SJSA1 (cell line): ENCODE results near the gene SH3BGRL2. TPM values are rescaled to one million over a fixed set of nuclear protein-coding genes. Genes with fewer than 3 reads are reported as not detected.

ENCODE experiments used
- DNase-seq, 2 experiments: peaks; one replicate each; pipeline ENCODE4 v3.0.0-alpha.2; 2015 to 2020; ENCODE audit warnings: low spot score in 2 of 2, low read depth in 1 of 2
- H3K27ac ChIP-seq: fragments of 250-450 bp; sonication (Bioruptor Pico); 2 replicates; pipeline ENCODE4 v1.5.1; 2020; ENCODE audit warnings: mild to moderate bottlenecking, moderate library complexity
- H3K27me3 ChIP-seq: fragments of 250-450 bp; sonication (Bioruptor Pico); replicated peaks from 2 replicates; pipeline ENCODE4 v1.5.1; 2020; ENCODE audit warnings: mild to moderate bottlenecking, moderate library complexity
- H3K36me3 ChIP-seq: fragments of 250-450 bp; sonication (Bioruptor Pico); 2 replicates; pipeline ENCODE4 v1.5.1; 2020; ENCODE audit warnings: mild to moderate bottlenecking
- H3K4me1 ChIP-seq: fragments of 250-450 bp; sonication (Bioruptor Pico); replicated peaks from 2 replicates; pipeline ENCODE4 v1.6.1; 2021; ENCODE audit warnings: mild to moderate bottlenecking
- H3K4me3 ChIP-seq: fragments of 250-450 bp; sonication (Bioruptor Pico); 2 replicates; pipeline ENCODE4 v1.5.1; 2020; ENCODE audit warnings: mild to moderate bottlenecking
- H3K9me3 ChIP-seq: fragments of 250-450 bp; sonication (Bioruptor Pico); replicated peaks from 2 replicates; pipeline ENCODE4 v1.5.1; 2020; ENCODE audit warnings: mild to moderate bottlenecking
- total RNA-seq: library from RNA; depleted of rRNA; stranded (reverse); fragments of >200 nt; shearing (Covaris generic); gene quantifications from 2 replicates; pipeline ENCODE4 v1.2.3, GENCODE V29; 2014

SH3BGRL2 gene
- total RNA-seq, 1 experiment from 2014 or later = 4.7 TPM

GRCh38 chr6:79625746-79626145 lies 5.4 kb upstream of the SH3BGRL2 start:
- DNase-seq = no peak
- Histone ChIP-seq H3K4me1 (peaks cover 2% of the 10 kb centered on the region), H3K4me3 (no peak overlapping the region), H3K27ac (no peak overlapping the region), H3K36me3 (no peaks in the 10 kb centered on the region), H3K27me3 (peaks cover 6% of the 10 kb centered on the region), H3K9me3 (no peaks in the 10 kb centered on the region)

- H3K27ac ChIP-seq = no peak overlapping the region
- no peaks in the 10 kb centered on the region for H3K36me3 ChIP-seq
- H3K4me1 ChIP-seq = peaks cover 10% of the 10 kb centered on the region
- no peaks in the 10 kb centered on the region for H3K9me3 ChIP-seq
- H3K27me3 ChIP-seq = peaks cover 17% of the 10 kb centered on the region
- no peak for DNase-seq
- no peak overlapping the region for H3K4me3 ChIP-seq
These were observed 4.3 kb upstream of the SH3BGRL2 start for GRCh38 chr6:79626811-79627210.

- Histone ChIP-seq H3K4me1 (peaks cover 12% of the 10 kb centered on the region), H3K27me3 (peaks cover 23% of the 10 kb centered on the region), H3K27ac (no peak overlapping the region), H3K36me3 (no peaks in the 10 kb centered on the region), H3K9me3 (no peaks in the 10 kb centered on the region; the same call in 1 of the 2 replicates), H3K4me3 (no peak overlapping the region)
- DNase-seq = no peak
These were observed 3.7 kb upstream of the SH3BGRL2 start for GRCh38 chr6:79627422-79627821.

- peaks cover 12% of the 10 kb centered on the region for H3K4me1 ChIP-seq
- no peak overlapping the region for H3K4me3 ChIP-seq
- DNase-seq = no peak
- no peaks in the 10 kb centered on the region; the same call in 1 of the 2 replicates for H3K9me3 ChIP-seq
- peaks cover 23% of the 10 kb centered on the region for H3K27me3 ChIP-seq
- H3K27ac ChIP-seq = no peak overlapping the region
- no peaks in the 10 kb centered on the region for H3K36me3 ChIP-seq
These were observed 2.5 kb upstream of the SH3BGRL2 start for GRCh38 chr6:79628466-79629288.

GRCh38 chr6:79630380-79630882 lies 698 bp upstream of the SH3BGRL2 start:
- H3K27ac ChIP-seq = no peak overlapping the region
- peaks cover 27% of the 10 kb centered on the region for H3K27me3 ChIP-seq
- H3K36me3 ChIP-seq = no peaks in the 10 kb centered on the region
- no peaks in the 10 kb centered on the region; the same call in 1 of the 2 replicates for H3K9me3 ChIP-seq
- DNase-seq = no peak
- H3K4me1 ChIP-seq = peaks cover 12% of the 10 kb centered on the region
- H3K4me3 ChIP-seq = peak overlapping the region; percentile 58

GRCh38 chr6:79631693-79632172 lies 604 bp downstream of the SH3BGRL2 start:
- no peaks in the 10 kb centered on the region for H3K36me3 ChIP-seq

GRCh38 chr6:79632580-79632979 lies 1.5 kb downstream of the SH3BGRL2 start:
- Histone ChIP-seq H3K27me3 (peaks cover 27% of the 10 kb centered on the region), H3K4me1 (peaks cover 12% of the 10 kb centered on the region), H3K36me3 (no peaks in the 10 kb centered on the region), H3K27ac (no peak overlapping the region), H3K4me3 (no peak overlapping the region), H3K9me3 (peaks cover 2% of the 10 kb centered on the region; the same call in 1 of the 2 replicates)
- DNase-seq = no peak

More at GRCh38 chr6:79631693-79632172, 604 bp downstream of the SH3BGRL2 start:
- peaks cover under 1% of the 10 kb centered on the region; the same call in 1 of the 2 replicates for H3K9me3 ChIP-seq
- peak overlapping the region; percentile 58 for H3K4me3 ChIP-seq
- no peak for DNase-seq
- no peak overlapping the region for H3K27ac ChIP-seq
- H3K4me1 ChIP-seq = peaks cover 12% of the 10 kb centered on the region
- H3K27me3 ChIP-seq = peaks cover 27% of the 10 kb centered on the region

GRCh38 chr6:79634491-79635231 lies 3.5 kb downstream of the SH3BGRL2 start:
- Histone ChIP-seq H3K27ac (no peak overlapping the region), H3K9me3 (peaks cover 2% of the 10 kb centered on the region; the same call in 1 of the 2 replicates), H3K4me3 (no peak overlapping the region), H3K27me3 (peaks cover 27% of the 10 kb centered on the region), H3K36me3 (no peaks in the 10 kb centered on the region), H3K4me1 (peaks cover 12% of the 10 kb centered on the region)
- DNase-seq = no peak

- no peak for DNase-seq
- Histone ChIP-seq H3K27ac (no peak overlapping the region), H3K4me1 (peaks cover 12% of the 10 kb centered on the region), H3K9me3 (peaks cover 2% of the 10 kb centered on the region; the same call in 1 of the 2 replicates), H3K27me3 (peaks cover 27% of the 10 kb centered on the region), H3K4me3 (no peak overlapping the region), H3K36me3 (no peaks in the 10 kb centered on the region)
These were observed 4.1 kb downstream of the SH3BGRL2 start for GRCh38 chr6:79635232-79635543.

- no peaks in the 10 kb centered on the region for H3K36me3 ChIP-seq
- H3K4me3 ChIP-seq = no peak overlapping the region
- H3K27me3 ChIP-seq = peaks cover 12% of the 10 kb centered on the region
- peaks cover 3% of the 10 kb centered on the region for H3K4me1 ChIP-seq
- DNase-seq = no peak
- H3K27ac ChIP-seq = no peak overlapping the region
- peaks cover 2% of the 10 kb centered on the region; the same call in 1 of the 2 replicates for H3K9me3 ChIP-seq
These were observed 5.5 kb downstream of the SH3BGRL2 start for GRCh38 chr6:79636673-79637072.

GRCh38 chr6:79640146-79641111 lies 9.3 kb downstream of the SH3BGRL2 start:
- no peak for DNase-seq
- Histone ChIP-seq H3K36me3 (no peaks in the 10 kb centered on the region), H3K4me3 (no peak overlapping the region), H3K9me3 (0 out of 2 replicates have a peak, but pooled peaks cover 2% of the 10 kb centered on the region), H3K4me1 (no peaks in the 10 kb centered on the region), H3K27ac (no peak overlapping the region), H3K27me3 (no peaks in the 10 kb centered on the region; the same call in 1 of the 2 replicates)

- no peak for DNase-seq
- H3K36me3 ChIP-seq = no peaks in the 10 kb centered on the region
- H3K4me3 ChIP-seq = no peak overlapping the region
- H3K27ac ChIP-seq = no peak overlapping the region
- H3K27me3 ChIP-seq = no peaks in the 10 kb centered on the region
- H3K4me1 ChIP-seq = no peaks in the 10 kb centered on the region
- no peaks in the 10 kb centered on the region for H3K9me3 ChIP-seq
These were observed 14.9 kb downstream of the SH3BGRL2 start for GRCh38 chr6:79646006-79646405.

- no peak overlapping the region for H3K4me3 ChIP-seq
- no peaks in the 10 kb centered on the region for H3K27me3 ChIP-seq
- H3K27ac ChIP-seq = no peak overlapping the region
- no peaks in the 10 kb centered on the region for H3K4me1 ChIP-seq
- H3K36me3 ChIP-seq = no peaks in the 10 kb centered on the region
- H3K9me3 ChIP-seq = no peaks in the 10 kb centered on the region
- no peak for DNase-seq
These were observed 15.4 kb downstream of the SH3BGRL2 start for GRCh38 chr6:79646561-79646960.
